B cell (primary cell): ENCODE results near the gene RALGAPA2. TPM values are rescaled to one million over a fixed set of nuclear protein-coding genes. Genes with fewer than 3 reads are reported as not detected.

Experiments
- ATAC-seq: fragments of 200-7000 bp; cut with Tn5 transposase; one replicate; pipeline ENCODE4 v1.10.0; 2021; ENCODE audit warnings: low read depth, mild to moderate bottlenecking, moderate number of reproducible peaks, moderate library complexity
- CTCF ChIA-PET: fragments of 350-600 bp; sonication (Branson Sonifier 250); formaldehyde crosslinking; loops from one replicate; lab custom pipeline; 2021; ENCODE audit warnings: antibody characterized with exemption, inconsistent platforms; lab: Charles Lee
- POLR2A ChIA-PET: fragments of 350-600 bp; sonication (Branson Sonifier 250); formaldehyde crosslinking; loops from one replicate; lab custom pipeline; 2021; ENCODE audit warnings: antibody characterized with exemption; lab: Charles Lee
- DNase-seq: peaks from one replicate; pipeline ENCODE4 v3.0.0; 2013
- H2AFZ ChIP-seq: 2 replicates; pipeline ENCODE4 v1.6.1; 2012; ENCODE audit warnings: mild to moderate bottlenecking, low read depth, low read length; ENCODE audit not compliant: insufficient read depth, poor library complexity, severe bottlenecking
- H3K27ac ChIP-seq, 2 donors: 1 replicate in 1 of 2; 2 replicates in 1 of 2; pipeline ENCODE4 v1.5.1; 2012 to 2013; ENCODE audit warnings: low read length in 2 of 2, mild to moderate bottlenecking in 2 of 2, moderate library complexity in 1 of 2
- H3K27me3 ChIP-seq, 4 experiments: fragments of 200-600 bp in 1 of 4; sonication (generic) in 1 of 4; replicated peaks in 1 of 4; 1 replicate in 2 of 4; 2 replicates in 2 of 4; pipeline versions ENCODE4 v1.6.1 to v1.7.0; 2013 to 2016; ENCODE audit warnings: low read length in 3 of 4, mild to moderate bottlenecking in 2 of 4, mixed read lengths in 1 of 4, moderate library complexity in 1 of 4; ENCODE audit not compliant: insufficient read depth in 4 of 4, control insufficient read depth in 3 of 4; ENCODE audit errors: control extremely low read depth in 1 of 4
- H3K36me3 ChIP-seq, 2 experiments: replicated peaks in 1 of 2; 1 replicate in 1 of 2; 2 replicates in 1 of 2; pipeline versions ENCODE4 v1.6.1 to v1.7.1; 2013; ENCODE audit warnings: low read length in 1 of 2; ENCODE audit not compliant: insufficient read depth in 2 of 2, control insufficient read depth in 1 of 2; ENCODE audit errors: control extremely low read depth in 1 of 2, extremely low read depth in 1 of 2
- H3K4me1 ChIP-seq, 2 donors: fragments of 200-600 bp in 1 of 2; sonication (generic) in 1 of 2; 1 replicate in 1 of 2; 2 replicates in 1 of 2; pipeline versions ENCODE4 v1.5.1 to v1.6.1; 2013 to 2017; ENCODE audit warnings: low read length in 2 of 2; ENCODE audit not compliant: control insufficient read depth in 2 of 2, insufficient read depth in 2 of 2
- H3K4me2 ChIP-seq: replicated peaks from 2 replicates; pipeline ENCODE3; 2012; ENCODE audit warnings: mild to moderate bottlenecking, low read depth, low read length; ENCODE audit not compliant: poor library complexity, severe bottlenecking
- H3K4me3 ChIP-seq, 5 experiments: fragments of 200-600 bp in 1 of 5; sonication (generic) in 1 of 5; 1 replicate in 3 of 5; 2 replicates in 2 of 5; pipeline versions ENCODE4 v1.5.1 to v1.7.0; 2011 to 2016; ENCODE audit warnings: low read length in 4 of 5, mild to moderate bottlenecking in 4 of 5, low read depth in 2 of 5, control low read depth in 1 of 5, moderate library complexity in 1 of 5; ENCODE audit not compliant: insufficient read depth in 1 of 5; ENCODE audit errors: control extremely low read depth in 1 of 5, extremely low read depth in 1 of 5
- H3K79me2 ChIP-seq: fragments of 200-600 bp; sonication (generic); one replicate; pipeline ENCODE4 v1.6.0; 2016; ENCODE audit warnings: low read length; ENCODE audit not compliant: control insufficient read depth, insufficient read depth
- H3K9ac ChIP-seq: fragments of 200-600 bp; sonication (generic); 2 replicates; pipeline ENCODE4 v1.6.1; 2017; ENCODE audit warnings: mild to moderate bottlenecking, low read length, moderate library complexity
- H3K9me3 ChIP-seq, 3 donors: one replicate each; pipeline versions ENCODE4 v1.6.1 to v1.7.1; 2013; ENCODE audit warnings: low read length in 2 of 3; ENCODE audit not compliant: control insufficient read depth in 2 of 3, insufficient read depth in 1 of 3; ENCODE audit errors: control extremely low read depth in 1 of 3
- H4K20me1 ChIP-seq: 2 replicates; pipeline ENCODE4 v1.6.0; 2012; ENCODE audit warnings: mild to moderate bottlenecking, low read length; ENCODE audit not compliant: insufficient read depth, control insufficient read depth, poor library complexity, severe bottlenecking
- H3K27ac Mint-ChIP-seq: one replicate; pipeline ENCODE4 v1.8.0; 2021; ENCODE audit warnings: mixed read lengths
- H3K27me3 Mint-ChIP-seq: one replicate; pipeline ENCODE4 v1.8.0; 2021; ENCODE audit warnings: mixed read lengths
- H3K4me1 Mint-ChIP-seq: one replicate; pipeline ENCODE4 v1.8.0; 2021; ENCODE audit warnings: mixed read lengths
- H3K4me3 Mint-ChIP-seq: one replicate; pipeline ENCODE4 v1.8.0; 2021; ENCODE audit warnings: mixed read lengths
- H3K9me3 Mint-ChIP-seq: one replicate; pipeline ENCODE4 v1.8.0; 2022; ENCODE audit warnings: mixed read lengths; ENCODE audit not compliant: insufficient read depth
- EZH2 ChIP-seq: IDR thresholded peaks from 2 replicates; pipeline ENCODE4 v1.6.1; 2012; ENCODE audit warnings: borderline replicate concordance, low read depth, mild to moderate bottlenecking, moderate library complexity, low read length; ENCODE audit not compliant: insufficient read depth, poor library complexity, severe bottlenecking
- WGBS: methylation state at CpG from one replicate; pipeline ENCODE4 v1.1.5; 2013; ENCODE audit warnings: missing lambda C conversion rate; ENCODE audit not compliant: insufficient coverage; 5-methylcytosine and 5-hydroxymethylcytosine counted together
- intact Hi-C: fragments of 100-400 bp; cut with micrococcal nuclease; formaldehyde crosslinking; loops from one replicate; pipeline ENCODE4 v1.10.0; 2022
- polyA plus RNA-seq: library from polyadenylated mRNA; depleted of rRNA; stranded (reverse); fragments of >200 nt; gene quantifications from 2 replicates; pipeline ENCODE4 v1.2.3, GENCODE V29; 2012
- total RNA-seq, 2 donors: library from RNA; stranded (reverse); fragments of 120-200 nt in 1 of 2; gene quantifications; 1 replicate in 1 of 2; 2 replicates in 1 of 2; pipeline versions ENCODE4 v1.2.3 to v1.2.4, GENCODE V29; 2013 to 2022
- TF ChIP-seq, protein P1 (sequence below): fragments of 200-600 bp; IDR thresholded peaks from one replicate; pipeline ENCODE4 v1.8.0; 2022; ENCODE audit warnings: antibody characterized with exemption, mild to moderate bottlenecking

The RALGAPA2 gene
- total and polyA plus RNA-seq, 2 donors (not counting 1 experiment from before 2014, with no cell fraction given): 6.4 to 33.1 TPM

DNA sequence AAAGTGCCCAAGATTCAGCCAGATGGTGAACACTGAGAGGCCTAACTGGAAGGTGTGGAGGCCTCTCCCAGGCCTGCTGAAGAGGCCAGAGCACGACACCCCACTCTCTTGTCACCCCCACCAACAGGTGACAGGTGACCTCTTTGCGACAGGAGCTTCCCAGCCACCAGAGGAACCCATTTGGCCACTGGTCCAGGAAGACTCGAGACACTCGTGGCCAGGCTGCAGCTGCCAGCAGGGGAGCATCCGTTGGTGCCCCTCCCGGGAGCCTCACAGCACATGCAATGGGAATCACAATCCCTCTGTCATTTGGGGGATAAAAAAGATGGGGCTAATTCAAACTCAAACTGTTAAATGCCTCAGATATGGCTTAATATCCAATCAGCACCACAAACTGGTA is 181.2 kb downstream of the RALGAPA2 start:
- DNase-seq (no peak), ATAC-seq (no peak)
- Mint-ChIP-seq H3K9me3 (no peaks in the 10 kb centered on the region), H3K4me1 (no peaks in the 10 kb centered on the region), H3K27me3 (no peaks in the 10 kb centered on the region), H3K4me3 (no peak overlapping the region), H3K27ac (no peak overlapping the region)
- Histone ChIP-seq H3K4me1 (no peaks in the 10 kb centered on the region), H2AFZ (no peak overlapping the region), H3K27me3 (no peaks in the 10 kb centered on the region), H3K9ac (no peak overlapping the region), H3K36me3 (peaks cover 0 to 5% of the 10 kb centered on the region in 2 experiments), H3K27ac (no peak overlapping the region), H3K79me2 (no peaks in the 10 kb centered on the region), H3K4me2 (no peak overlapping the region), H3K9me3 (no peaks in the 10 kb centered on the region), H4K20me1 (no peaks in the 10 kb centered on the region), H3K4me3 (no peak overlapping the region)
- TF ChIP-seq EZH2: no peak
- TF ChIP-seq, protein P1, sequence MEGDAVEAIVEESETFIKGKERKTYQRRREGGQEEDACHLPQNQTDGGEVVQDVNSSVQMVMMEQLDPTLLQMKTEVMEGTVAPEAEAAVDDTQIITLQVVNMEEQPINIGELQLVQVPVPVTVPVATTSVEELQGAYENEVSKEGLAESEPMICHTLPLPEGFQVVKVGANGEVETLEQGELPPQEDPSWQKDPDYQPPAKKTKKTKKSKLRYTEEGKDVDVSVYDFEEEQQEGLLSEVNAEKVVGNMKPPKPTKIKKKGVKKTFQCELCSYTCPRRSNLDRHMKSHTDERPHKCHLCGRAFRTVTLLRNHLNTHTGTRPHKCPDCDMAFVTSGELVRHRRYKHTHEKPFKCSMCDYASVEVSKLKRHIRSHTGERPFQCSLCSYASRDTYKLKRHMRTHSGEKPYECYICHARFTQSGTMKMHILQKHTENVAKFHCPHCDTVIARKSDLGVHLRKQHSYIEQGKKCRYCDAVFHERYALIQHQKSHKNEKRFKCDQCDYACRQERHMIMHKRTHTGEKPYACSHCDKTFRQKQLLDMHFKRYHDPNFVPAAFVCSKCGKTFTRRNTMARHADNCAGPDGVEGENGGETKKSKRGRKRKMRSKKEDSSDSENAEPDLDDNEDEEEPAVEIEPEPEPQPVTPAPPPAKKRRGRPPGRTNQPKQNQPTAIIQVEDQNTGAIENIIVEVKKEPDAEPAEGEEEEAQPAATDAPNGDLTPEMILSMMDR: no peak
- intact Hi-C loops: no loop called here
- whole genome bisulfite sequencing: 100% methylated on average over 5 of the region's 6 CpGs
- POLR2A ChIA-PET: no interaction called here
- CTCF ChIA-PET: no interaction called here

DNA sequence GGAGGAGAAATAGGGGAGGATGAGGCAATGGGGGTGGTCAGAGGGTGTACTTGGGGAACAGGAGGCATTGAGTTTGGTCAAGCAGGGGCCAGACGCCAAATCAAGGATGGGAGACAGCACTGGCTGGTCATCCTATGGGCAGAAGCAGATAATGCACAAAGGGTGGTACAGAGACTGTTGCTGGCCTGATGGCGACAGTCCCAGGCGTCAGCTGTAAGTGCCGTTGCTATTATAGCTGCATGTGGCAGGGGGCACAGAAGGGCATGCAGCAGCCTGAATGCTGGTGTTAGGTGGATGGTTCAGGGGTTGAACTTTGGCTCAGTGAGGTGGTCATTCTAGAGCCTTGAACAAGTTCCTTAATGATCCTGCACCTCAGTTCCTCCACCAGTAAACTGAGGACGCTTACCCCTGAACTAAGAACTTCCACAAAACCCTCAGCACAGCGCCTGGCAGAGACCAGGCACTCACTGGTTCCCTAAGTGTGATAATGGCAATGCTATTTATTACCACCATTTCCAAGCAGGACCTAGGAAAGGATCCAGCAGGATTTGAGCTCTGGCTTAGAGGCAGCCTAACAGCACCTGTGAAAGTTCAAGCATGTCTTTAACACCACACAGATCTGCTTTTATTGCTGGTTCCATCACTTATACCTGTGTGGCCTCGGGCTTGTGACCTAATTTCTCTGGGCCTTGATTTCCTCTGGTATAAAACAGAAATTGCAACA is 181.9 kb downstream of the RALGAPA2 start:
- no peak overlapping the region for H3K27ac Mint-ChIP-seq
- Histone ChIP-seq H2AFZ (no peak overlapping the region), H4K20me1 (no peaks in the 10 kb centered on the region), H3K4me3 (no peak overlapping the region), H3K9me3 (no peaks in the 10 kb centered on the region), H3K79me2 (no peaks in the 10 kb centered on the region), H3K27ac (no peak overlapping the region), H3K27me3 (no peaks in the 10 kb centered on the region), H3K4me1 (no peaks in the 10 kb centered on the region), H3K4me2 (no peak overlapping the region), H3K36me3 (peaks cover 0 to 5% of the 10 kb centered on the region in 2 experiments), H3K9ac (no peak overlapping the region)
- no peaks in the 10 kb centered on the region for H3K4me1 Mint-ChIP-seq
- DNase-seq (no peak), ATAC-seq (no peak)
- TF ChIP-seq EZH2: no peak
- TF ChIP-seq, protein P1: no peak
- H3K4me3 Mint-ChIP-seq: no peak overlapping the region
- 100% methylated on average over 7 of the region's 7 CpGs for WGBS
- no peaks in the 10 kb centered on the region for H3K27me3 Mint-ChIP-seq
- CTCF ChIA-PET: no interaction called here
- POLR2A ChIA-PET: no interaction called here
- H3K9me3 Mint-ChIP-seq: no peaks in the 10 kb centered on the region
- intact Hi-C loops: no loop called here
